ENCODE measurements around the gene TAL1.
"Not testable (repeated sequence)": the region's sequence is repeated elsewhere in the genome, so short reads cannot be mapped to it uniquely, and the experiment has no call there.

TAL1 gene

DNA sequence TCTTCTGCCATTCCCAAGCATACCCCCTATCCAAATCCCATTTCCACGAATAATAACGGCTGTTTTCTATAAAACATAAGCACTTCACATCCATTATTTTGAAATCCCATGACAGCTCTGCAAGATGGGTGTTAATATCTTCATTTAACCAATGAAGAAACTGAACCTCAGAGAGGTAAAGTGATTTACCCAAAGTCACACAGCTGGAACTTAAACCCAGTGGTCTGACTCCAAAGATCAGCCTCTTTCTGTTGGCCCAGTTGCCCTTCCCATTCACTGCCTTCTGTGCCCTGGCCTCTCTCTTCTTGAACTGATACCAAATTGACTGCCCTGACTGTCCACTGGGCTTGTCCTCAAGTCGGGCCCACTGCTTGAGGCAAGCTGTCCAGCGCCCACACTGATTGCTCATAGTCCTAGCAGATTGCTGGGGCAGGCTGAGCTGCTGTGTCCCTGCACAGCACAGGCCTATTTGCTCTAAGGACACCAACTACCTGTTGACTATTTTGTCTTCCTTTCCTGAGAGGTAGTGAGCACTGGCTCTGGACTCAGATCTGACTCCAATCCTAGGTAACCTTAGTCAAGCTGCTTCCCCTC is 19.3 kb downstream of the TAL1 start:
- no peak for DNase-seq (ENCODE audit: low read depth)

DNA sequence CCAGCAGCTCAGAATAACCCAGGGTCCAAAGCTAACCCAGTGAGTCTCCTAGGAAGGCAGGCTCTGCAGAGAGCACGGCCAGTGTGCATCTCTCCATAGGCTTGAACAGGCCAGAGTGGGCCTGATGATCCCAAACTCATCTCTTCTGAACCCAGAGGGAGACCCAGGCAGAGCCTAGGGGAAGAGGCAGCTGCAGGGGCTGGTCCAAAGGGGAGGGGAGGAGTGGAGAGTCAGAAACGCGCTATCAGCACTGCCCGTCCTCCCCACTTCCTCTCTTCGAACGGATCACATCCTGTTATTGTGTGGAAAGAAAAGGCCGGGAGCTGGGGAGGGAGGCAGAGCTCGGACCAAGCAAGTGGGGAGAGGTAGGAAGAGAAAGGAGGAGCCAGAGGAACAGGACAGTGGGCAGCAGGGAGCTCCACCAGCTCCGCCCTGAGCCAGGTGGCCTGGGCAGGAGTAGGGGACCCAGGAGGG is 20.2 kb downstream of the TAL1 start:
- no peak for DNase-seq (ENCODE audit: low read depth)

DNA sequence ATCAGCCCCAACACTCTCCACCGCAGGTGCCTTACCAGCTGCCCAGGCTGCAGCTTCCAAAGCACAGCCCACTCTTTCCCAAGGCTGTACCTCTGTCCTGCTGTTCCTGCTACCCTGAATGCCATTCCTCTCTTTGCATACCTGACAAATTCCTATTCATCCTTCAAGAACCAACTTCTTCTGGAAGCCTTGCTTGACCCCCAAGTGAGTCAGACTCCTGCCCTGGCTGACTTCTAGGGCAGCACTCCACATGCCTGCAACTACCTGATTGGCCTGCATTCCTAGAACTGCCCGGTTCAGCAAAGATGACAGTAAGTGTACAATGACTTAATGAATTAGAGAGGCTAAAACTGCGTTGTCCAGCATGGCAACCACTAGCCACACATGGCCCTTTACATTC is 21.4 kb downstream of the TAL1 start:
- no peak for DNase-seq (ENCODE audit: low read depth)

DNA sequence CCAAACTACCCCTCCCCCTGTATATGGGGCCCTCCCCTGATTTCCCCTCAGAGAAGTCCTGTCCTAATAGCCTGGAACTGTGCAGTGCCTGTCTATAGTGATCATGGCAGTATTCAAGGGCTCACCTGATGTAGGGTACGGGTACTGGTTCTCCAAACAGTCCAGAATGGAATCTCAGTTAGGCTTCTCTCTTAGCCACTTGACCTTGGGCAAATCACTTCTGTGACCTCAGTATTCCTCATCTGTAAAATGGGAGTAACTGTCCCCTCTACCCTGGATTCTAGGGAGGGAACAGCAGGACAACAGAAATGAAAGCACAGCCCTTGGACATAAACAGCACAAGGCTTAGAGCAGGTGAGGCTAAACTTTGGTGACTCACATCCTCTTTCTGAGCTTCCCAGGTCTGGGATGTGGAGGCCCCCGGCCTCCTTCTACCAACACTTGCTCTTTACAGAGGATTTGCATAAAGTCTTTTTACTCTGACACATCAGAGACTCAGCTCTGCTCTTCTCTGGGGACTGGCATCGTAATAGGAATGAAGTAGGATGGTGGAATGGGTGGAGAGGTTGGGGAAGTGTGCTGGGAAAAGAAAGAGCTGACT is 22.2 kb downstream of the TAL1 start:
- no peak for DNase-seq (ENCODE audit: low read depth)

DNA sequence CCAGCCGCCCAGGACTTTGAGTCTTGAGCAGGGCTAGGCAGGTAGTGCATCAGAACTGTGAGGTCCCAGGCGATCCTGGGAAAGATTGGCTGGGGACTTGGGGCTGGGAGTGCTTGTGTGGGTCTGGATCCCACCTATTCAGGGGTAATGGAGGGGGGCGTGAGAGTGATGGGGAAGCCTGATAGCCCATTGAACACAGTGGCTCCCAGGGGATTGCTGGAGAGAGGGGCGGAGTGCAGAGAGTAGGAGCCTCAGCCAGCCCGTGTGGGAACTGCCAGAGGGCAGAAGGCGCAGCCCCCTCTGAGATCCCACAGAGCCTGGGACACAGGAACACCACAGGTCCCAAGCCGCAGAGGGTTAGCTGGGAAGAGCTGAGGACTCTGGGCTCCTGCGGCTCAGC is 22.9 kb downstream of the TAL1 start:
- DNase-seq (ENCODE audit: low read depth), result no peak

DNA sequence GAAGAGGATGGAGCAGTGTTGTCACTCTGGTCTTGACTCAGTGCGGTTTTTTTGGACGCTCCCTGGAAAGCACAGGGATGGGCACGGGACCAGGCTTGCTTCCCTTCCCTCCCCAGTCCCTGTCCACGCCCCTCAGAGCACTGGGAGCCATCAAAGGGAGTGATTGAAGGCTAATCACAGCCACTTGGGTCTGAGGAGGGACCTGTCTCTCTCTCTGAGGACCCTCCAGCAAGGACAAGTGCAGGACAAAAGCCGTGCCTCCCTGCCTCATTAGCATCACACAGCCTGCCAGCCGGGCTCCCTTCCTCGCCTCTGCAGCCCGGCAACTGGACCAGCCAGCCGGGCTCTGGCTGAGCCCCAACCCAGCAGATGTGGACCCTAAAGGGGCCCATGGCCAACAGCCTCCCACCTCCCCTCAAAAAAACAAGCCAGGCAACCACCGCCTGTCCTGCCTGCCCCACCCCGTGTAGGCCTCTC is 23.6 kb downstream of the TAL1 start:
- DNase-seq (ENCODE audit: low read depth), result no peak

DNA sequence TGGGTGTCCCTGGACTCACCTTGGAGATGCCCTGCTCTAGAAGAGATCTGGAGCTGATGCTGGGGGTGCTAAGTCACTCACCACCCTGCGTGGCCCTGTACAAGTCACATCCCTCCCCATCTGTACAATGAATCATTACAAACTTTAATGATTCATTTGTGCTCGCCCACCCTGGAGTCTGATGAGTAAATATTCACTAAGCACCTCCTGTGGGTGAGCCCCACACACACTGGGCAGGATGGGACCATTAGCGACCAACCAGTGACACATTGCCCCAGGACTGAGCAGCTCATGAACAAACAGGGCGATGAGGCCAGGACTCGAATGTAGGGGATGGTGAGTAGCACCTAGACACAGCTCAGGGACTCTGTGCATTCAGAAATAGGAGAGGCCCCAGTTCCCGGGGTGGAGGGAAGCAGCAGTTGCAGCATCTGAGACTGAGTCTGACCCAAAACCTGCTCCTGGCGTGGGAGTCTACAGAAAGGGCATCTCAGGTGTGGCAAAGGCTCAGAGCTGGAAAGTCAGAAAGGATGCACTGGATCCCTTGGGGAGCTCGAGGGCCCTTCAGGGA is 24.1 kb downstream of the TAL1 start:
- no peak for DNase-seq (ENCODE audit: low read depth)

DNA sequence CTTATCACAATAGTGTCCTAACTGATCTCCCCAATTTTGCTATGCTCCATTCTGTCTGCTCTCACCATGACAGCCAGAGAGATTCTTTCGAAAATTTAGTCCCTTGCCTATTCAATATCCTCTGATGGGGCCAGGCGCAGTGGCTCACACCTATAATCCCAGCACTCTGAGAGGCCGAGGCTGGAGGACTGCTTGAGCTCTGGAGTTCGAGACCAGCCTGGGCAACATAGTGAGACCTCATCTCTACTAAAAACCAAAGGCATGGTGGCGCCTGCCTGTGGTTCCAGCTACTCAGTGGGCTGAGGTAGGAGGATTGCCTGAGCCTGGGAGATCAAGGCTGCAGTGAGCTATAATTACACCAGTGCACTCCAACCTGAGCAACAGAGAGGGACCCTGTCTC is 26.1 kb downstream of the TAL1 start:
- no peak for DNase-seq (ENCODE audit: low read depth)

DNA sequence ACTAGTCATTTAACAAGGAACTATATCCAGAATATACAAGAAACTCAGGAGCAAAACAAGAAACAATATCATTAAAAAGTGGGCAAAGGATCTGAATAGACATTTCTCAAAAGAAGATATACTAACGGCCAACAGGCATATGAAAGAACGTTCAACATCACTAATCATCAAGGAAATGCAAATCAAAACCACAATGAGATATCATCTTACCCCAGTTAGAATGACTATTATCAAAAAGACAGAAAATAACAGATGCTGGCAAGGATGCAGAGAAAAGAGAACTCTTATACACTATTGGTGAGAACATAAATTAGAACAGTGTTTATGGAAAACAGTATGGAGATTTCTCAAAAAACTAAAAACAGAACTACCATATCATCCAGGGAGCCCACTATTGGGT is 28.5 kb downstream of the TAL1 start:
- DNase-seq (ENCODE audit: low read depth), result not testable (repeated sequence)

DNA sequence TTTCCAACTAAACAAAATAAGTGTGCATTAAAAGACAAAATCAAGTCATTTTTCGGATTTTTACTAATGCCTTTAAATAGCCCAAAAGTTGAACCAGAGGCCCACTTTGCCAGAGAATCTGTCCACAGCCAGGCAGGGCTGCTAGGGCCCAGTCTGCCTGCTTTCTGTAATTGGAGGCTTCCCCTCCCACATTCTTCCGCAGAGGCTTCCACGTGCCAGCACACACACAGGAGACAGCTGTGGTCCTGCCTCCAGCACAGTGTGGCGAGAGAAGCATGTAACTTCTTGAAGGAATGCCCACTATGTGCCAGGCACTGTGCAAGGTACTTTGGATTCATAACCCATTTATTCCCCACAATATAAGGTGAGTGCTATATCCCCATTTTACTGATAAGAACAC is 30.8 kb downstream of the TAL1 start:
- peak; percentile 35 for DNase-seq (ENCODE audit: low read depth)

DNA sequence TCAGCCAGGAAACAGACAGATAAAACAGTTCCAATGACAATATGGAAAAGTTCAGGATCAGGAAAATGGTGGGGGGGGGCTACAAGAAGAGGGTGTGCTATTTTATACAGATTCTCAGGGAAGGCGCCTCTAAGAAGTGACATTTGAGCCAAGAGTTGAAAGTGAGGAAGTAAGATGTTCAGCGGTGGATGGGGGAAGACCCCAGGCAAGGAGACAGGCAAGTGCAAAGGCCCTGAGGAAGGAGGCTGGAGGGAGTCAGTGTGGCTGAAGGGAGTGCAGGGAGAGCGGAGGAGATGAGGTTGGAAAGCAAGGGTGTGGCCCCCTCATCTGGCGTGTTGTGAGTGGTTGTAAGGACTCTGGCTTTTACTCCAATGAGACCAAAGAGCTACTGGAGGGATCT is 33.8 kb downstream of the TAL1 start:
- no peak for DNase-seq (ENCODE audit: low read depth)

DNA sequence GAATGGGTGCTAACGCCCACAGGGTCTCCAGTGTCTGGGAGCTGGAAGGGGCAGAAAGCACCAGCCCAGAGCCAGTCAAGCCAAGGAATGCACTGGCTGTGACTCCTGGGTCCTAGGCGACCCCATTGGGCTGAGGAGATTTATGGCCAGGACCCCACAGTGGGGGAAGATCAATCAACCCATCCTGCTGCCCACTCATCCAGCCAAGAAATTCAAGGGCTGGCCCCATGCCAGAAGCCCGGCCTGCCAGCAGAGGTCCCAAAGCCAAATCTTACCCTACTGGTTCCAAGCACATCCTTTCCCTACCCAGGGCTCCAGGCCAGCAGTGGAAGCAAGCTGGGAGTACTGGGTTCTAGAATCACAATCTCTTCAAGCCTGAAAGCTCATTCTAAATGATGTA is 35.4 kb downstream of the TAL1 start:
- no peak for DNase-seq (ENCODE audit: low read depth)

DNA sequence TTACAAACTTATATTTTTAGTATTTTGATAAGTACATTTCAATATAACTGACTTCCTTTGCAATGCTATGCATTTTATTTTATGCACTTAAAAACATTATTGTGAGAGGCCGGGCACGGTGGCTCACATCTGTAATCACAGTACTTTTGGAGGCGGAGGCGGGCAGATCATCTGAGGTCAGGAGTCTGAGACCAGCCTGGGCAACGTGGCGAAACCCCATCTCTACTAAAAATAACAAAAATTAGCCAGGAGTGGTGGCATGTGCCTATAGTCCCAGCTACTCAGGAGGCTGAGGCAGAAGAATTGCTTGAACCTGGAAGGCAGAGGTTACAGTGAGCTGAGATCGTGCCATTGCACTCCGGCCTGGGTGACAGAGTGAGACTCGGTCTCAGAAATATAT is 36.0 kb downstream of the TAL1 start:
- DNase-seq (ENCODE audit: low read depth), result not testable (repeated sequence)

DNA sequence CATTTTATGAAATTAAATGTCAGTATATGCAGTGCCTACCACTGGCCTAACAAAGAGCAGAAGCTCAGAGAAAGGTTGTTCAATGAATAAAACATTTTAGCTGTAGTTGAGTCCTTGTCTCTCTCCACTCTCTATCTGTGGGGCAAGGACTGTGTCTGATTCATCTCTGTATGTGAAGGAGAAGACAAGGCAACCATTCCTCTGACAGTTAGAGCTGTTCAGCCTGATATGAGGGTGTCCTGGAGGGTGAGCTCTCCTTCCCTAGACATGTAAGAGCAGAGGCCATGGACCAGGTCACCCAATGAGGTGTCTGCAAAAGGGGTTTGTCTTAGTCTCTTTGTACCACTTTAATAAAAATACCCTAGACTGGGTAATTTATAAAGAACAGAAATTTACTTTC is 37.7 kb downstream of the TAL1 start:
- no peak for DNase-seq (ENCODE audit: low read depth)

DNA sequence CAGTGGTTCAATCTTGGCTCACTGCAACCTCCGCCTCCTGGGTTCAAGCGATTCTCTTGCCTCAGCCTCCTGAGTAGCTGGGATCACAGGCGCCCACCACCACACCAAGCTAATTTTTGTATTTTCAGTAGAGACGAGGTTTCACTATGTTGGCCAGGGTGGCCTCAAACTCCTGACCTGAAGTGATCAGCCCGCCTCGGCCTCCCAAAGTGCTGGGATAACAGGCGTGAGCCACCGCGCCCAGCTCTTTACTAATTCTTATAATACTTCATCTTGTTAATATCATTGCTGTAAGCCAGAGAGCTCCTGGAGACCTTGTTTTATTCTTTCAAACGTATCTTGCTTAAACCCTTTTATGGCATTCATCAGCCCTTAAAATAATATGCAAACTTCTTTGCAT is 38.5 kb downstream of the TAL1 start:
- not testable (repeated sequence) for DNase-seq (ENCODE audit: low read depth)

DNA sequence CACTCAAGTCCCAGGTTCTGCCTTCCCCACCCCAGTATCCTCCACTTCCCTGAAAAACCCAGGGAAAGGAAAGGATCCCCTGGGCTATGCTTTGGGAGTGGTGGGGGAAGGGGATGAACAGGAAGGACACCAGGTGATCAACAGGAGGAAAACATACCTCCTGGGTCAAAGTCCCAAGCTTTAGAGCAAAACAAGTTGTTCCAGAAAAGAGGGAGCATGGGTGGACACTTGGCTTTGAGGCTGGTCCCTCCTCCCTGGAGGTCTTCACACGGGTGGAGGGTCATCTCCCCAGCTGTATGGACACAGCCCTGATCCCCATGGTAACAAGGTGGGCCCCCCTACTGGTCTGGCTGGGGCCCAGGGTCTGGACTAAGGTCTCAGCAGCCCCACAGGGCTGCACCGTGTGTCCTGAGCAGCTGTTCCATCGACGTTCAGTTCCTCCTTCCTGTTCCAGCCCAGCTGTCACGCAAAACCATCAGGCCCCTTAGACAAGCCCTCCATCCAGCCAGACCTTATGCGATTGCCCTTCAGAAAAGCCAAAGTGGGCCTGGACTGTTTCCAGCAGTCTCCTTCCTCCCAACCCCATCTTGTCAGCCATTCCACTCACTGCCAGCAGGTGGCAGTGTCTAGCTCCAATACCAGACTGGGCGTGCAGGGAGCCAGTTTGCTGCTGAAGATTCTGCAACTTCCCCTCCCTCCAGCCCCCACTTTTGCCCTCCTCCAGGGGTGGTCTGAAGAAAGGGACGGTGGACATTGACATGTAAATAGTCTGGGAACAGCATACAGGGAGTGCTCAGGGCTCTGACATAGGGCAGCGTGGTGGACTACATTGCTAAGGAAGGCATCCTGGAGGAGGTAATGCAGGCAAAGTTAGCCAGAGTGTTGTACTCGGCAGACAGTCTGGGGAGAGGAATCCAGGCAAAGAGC is 39.3 kb downstream of the TAL1 start:
- DNase-seq (ENCODE audit: low read depth), result peak; percentile 49

DNA sequence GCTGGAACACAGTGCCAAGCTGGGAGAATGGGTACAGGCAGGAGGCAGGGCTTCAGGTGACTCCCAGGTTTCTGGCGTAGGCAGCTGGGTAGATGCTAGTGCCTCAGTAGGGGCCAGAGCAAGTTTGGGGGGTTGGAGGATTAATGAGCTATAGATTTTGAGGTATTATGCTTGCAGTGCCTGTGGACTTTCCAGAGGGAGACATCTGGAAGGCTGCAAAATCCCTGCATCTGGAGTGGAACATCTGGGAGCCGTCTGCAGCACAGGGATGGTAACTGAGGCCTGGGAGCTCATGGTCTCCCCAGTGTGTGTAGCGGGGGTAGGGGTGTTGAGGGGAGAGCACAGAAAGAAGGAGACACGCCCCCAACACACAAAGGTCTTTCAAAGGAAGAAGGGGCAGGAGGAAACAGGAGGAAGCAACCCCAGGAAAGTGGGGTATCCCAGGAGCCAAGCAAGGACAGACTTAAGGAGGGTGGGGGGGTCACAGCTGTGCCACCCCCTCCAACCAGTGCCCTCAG is 40.0 kb downstream of the TAL1 start:
- DNase-seq (ENCODE audit: low read depth), result no peak

DNA sequence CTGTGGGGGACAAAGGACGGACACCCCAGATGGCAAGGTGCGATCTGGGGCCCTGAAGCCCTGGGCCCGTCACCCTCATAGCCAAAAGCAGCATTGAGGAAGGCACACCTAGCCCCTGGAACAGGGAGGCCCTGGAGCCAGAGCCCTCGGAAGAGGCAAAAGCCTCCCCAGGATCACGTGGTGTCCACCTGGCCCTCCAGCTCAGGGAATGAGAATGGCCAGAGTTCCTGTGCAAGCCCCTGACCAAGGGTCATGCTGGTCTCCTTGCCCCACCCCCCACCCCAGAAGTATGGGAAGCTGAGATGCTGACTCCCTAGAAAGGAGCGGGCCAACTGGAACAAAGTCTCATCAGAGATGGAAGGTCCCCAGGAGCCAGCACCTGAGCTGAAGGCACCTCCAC is 41.2 kb downstream of the TAL1 start:
- DNase-seq (ENCODE audit: low read depth), result no peak

DNA sequence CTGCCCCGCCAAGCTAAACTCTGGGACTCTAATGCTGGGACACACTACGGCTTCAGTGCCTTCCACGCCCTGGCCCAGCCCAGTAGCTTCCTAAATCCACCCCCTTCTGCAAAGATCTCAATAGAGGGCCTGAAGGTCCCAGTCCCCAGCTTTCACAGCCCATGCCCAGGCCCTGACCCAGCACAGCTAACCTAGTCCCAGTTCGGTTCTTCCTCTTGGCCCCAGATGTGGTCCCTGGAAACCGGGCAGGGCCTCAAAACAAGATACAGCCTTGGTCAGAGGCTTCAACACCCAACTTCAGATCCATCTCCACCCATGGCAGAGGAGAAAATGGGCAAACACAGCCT is 41.5 kb downstream of the TAL1 start:
- DNase-seq (ENCODE audit: low read depth), result no peak

DNA sequence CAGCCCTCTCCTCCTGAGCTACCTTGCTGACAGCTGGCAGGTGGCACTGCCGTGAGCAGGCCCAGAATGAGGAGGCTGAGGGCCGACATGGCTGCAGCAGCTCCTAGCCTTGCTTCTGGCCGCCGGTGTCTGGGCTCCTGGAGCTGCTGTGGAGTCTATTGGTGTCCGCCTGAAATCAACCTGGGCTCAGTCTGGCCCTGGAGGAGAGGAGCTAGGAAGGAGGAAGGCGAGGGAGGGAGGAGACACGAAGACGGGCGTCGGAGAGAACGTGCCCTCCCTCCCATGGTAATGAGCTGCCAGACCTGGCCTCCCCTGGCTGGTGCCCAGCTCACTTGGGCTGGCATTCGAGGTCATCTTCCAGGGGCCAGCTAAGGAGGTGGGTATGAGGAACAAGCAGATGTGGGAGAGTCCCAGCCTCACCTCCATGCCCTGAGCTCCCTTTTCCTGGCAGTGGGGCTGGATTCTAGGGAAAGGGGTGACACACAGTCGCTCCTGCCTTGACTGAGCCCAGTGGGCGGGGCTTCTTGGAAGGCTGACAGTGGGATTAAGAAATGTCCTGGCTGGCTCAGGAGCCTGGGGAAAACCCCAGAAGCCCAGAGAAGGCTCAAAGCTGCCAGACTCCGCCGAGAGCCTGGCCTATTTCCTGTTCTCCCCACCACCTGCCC is 42.0 kb downstream of the TAL1 start, which contains the start of gene PDZK1IP1:
PDZK1IP1 (minus strand) TSS at position 193 of the 665 bp plus-strand sequence; CDS start at position 89, 104 bp downstream.
- peak; percentile 79 for DNase-seq (ENCODE audit: low read depth)

All from iris pigment epithelial cell (primary cell).